Neutrophil (primary cell): Measurements from ENCODE around the gene AMBRA1.

Experiments used
- H3K27ac ChIP-seq: fragments of 200-600 bp; sonication (generic); 2 replicates; pipeline ENCODE4 v1.5.1; 2016; ENCODE audit warnings: mild to moderate bottlenecking, moderate library complexity
- H3K27me3 ChIP-seq: fragments of 200-600 bp; sonication (generic); 2 replicates; pipeline ENCODE4 v1.6.0; 2016; ENCODE audit warnings: mild to moderate bottlenecking
- H3K36me3 ChIP-seq: fragments of 200-600 bp; sonication (generic); 2 replicates; pipeline ENCODE4 v1.5.1; 2017
- H3K4me1 ChIP-seq, 2 experiments: fragments of 200-600 bp in 1 of 2; sonication (generic) in 1 of 2; 1 replicate in 1 of 2; 2 replicates in 1 of 2; pipeline versions ENCODE4 v1.5.1 to v1.6.1; 2013 to 2016; ENCODE audit warnings: low read depth in 1 of 2, low read length in 1 of 2, mild to moderate bottlenecking in 1 of 2, moderate library complexity in 1 of 2; ENCODE audit not compliant: control insufficient read depth in 1 of 2, insufficient read depth in 1 of 2
- H3K4me3 ChIP-seq, 2 experiments: fragments of 200-600 bp in 1 of 2; sonication (generic) in 1 of 2; 1 replicate in 1 of 2; 2 replicates in 1 of 2; pipeline ENCODE4 v1.5.1; 2013 to 2016; ENCODE audit warnings: low read depth in 1 of 2, low read length in 1 of 2, mild to moderate bottlenecking in 1 of 2, moderate library complexity in 1 of 2
- H3K9me3 ChIP-seq: fragments of 200-600 bp; sonication (generic); 2 replicates; pipeline ENCODE4 v1.5.1; 2016
- TF ChIP-seq, protein P1 (sequence below): fragments of 200-600 bp; sonication (generic); IDR thresholded peaks from 2 replicates; pipeline ENCODE4 v1.5.1; 2016; ENCODE audit warnings: antibody characterized with exemption

The AMBRA1 gene

DNA sequence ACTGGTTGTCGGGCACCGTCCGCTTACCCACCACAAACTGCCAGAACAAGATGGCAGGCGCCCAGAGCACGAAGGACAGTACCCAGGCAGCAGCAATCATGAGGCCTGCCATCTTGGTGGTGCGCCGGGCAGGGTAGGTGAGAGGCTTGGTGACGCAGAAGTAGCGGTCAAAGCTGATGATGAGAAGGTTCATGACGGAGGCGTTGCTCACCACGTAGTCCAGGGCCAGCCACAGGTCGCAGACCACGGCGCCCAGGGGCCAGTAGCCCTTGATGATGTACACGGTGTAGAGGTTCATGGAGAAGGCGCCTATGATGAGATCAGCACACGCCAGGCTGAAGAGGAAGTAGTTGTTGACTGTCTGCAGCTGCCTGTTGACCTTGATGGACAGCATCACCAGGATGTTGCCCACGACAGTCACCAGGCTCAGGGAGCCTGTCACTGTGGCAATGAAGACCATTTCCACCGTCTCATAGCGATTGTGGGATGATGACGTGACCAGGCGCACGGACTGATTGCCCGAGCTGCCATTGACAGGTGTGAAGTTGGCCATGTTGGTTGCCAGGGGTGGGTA lies 207.7 kb downstream of the AMBRA1 start:
- Histone ChIP-seq H3K36me3 (no peaks in the 10 kb centered on the region), H3K4me1 (peaks cover 22 to 47% of the 10 kb centered on the region in 2 experiments), H3K9me3 (no peaks in the 10 kb centered on the region), H3K27me3 (peaks cover 100% of the 10 kb centered on the region), H3K27ac (no peak overlapping the region), H3K4me3 (no peak overlapping the region)
- TF ChIP-seq, protein P1, sequence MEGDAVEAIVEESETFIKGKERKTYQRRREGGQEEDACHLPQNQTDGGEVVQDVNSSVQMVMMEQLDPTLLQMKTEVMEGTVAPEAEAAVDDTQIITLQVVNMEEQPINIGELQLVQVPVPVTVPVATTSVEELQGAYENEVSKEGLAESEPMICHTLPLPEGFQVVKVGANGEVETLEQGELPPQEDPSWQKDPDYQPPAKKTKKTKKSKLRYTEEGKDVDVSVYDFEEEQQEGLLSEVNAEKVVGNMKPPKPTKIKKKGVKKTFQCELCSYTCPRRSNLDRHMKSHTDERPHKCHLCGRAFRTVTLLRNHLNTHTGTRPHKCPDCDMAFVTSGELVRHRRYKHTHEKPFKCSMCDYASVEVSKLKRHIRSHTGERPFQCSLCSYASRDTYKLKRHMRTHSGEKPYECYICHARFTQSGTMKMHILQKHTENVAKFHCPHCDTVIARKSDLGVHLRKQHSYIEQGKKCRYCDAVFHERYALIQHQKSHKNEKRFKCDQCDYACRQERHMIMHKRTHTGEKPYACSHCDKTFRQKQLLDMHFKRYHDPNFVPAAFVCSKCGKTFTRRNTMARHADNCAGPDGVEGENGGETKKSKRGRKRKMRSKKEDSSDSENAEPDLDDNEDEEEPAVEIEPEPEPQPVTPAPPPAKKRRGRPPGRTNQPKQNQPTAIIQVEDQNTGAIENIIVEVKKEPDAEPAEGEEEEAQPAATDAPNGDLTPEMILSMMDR, result no peak

DNA sequence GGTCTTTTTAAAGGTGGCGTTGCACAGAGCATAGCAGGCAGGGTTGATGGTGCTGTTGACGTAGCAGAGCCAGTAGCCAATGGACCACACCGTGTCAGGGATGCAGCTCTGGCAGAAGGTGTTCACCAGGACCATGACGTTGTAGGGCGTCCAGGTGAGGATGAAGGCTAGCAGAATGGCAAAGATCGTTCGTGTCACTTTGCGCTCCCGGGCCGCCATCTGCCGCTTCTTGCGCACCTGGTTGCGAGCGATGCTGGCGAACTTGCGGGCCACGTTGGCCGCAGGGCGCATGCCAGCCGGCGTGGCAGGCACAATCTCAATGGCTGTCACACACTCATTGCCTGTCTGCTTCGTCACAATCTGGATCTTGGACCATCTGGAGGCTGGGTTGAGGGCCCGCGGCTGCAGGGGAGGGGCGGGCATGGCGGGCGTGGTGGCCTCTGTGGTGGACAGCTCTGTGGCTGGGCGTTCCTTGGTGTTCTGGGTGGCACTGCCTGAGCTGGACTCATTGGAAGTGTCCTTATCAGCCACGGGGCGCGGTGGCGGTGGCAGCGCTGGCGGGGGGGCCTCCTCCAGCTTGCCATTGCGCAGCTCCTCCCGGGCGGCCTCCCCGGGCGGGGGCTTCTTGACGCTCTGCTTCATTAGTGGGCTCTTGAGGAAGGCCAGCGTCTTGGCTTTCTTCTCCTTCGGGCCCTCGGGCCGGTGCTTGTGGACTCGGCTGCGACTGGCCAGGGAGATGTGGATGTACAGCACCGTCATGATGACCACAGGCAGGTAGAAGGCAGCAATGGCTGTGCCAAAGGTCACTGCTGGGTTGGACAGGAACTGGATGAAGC lies 208.4 kb downstream of the AMBRA1 start:
- H3K4me1 ChIP-seq, result peaks cover 21 to 47% of the 10 kb centered on the region in 2 experiments
- no peak overlapping the region for H3K27ac ChIP-seq
- no peaks in the 10 kb centered on the region for H3K36me3 ChIP-seq
- peaks cover 98% of the 10 kb centered on the region for H3K27me3 ChIP-seq
- no peaks in the 10 kb centered on the region for H3K9me3 ChIP-seq
- no peak overlapping the region for H3K4me3 ChIP-seq
- TF ChIP-seq, protein P1, result no peak

DNA sequence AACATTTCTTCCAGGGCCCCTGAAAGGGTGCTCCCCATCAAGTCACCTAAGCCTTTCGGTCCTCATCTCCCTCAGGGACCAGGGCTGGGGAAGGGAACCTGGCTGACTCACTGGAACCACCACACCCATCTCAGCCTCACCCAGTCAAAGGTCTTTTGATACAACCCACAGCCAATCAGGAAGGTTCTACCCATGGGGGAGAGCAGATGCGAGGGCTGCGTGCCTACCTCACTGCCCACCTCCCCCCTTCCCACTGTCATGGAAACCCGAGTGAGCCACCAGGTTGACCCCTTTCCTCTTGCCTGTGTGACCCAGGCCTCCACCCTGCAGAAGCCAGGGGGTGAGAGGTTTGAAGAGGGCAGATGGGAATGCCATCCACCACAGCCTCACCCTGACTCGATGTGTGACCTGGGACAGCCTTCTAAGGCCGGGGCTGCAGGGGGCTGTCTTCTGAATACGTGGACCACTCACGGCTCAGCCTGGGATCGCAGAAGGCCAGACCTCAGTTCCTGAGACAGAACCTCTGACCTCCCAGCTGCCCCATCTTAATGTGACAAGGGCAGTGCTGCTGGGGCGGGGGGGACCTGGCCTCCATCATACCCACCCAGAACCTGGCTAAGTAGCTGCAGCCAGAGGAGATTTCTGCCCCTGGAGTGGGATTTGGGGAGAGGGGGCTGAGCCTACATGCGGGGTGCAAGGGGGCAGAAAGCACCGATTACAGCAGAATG lies 209.7 kb downstream of the AMBRA1 start:
- Histone ChIP-seq H3K27ac (no peak overlapping the region), H3K27me3 (peaks cover 86% of the 10 kb centered on the region), H3K4me1 (peaks cover 21 to 47% of the 10 kb centered on the region in 2 experiments), H3K4me3 (no peak overlapping the region), H3K36me3 (peaks cover 7% of the 10 kb centered on the region), H3K9me3 (no peaks in the 10 kb centered on the region)
- TF ChIP-seq, protein P1, result no peak

DNA sequence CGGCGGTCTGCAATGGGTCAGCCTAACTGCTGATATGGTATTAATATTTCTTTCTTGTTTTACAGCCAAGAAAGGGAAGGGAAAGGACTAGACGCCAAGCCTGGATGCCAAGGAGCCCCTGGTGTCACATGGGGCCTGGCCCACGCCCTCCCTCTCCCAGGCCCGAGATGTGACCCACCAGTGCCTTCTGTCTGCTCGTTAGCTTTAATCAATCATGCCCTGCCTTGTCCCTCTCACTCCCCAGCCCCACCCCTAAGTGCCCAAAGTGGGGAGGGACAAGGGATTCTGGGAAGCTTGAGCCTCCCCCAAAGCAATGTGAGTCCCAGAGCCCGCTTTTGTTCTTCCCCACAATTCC lies 210.4 kb downstream of the AMBRA1 start:
- H3K9me3 ChIP-seq, result no peaks in the 10 kb centered on the region
- H3K36me3 ChIP-seq, result peaks cover 13% of the 10 kb centered on the region
- no peak overlapping the region for H3K27ac ChIP-seq
- TF ChIP-seq, protein P1, result no peak
- peaks cover 29 to 54% of the 10 kb centered on the region in 2 experiments for H3K4me1 ChIP-seq
- H3K27me3 ChIP-seq, result peaks cover 78% of the 10 kb centered on the region
- no peak overlapping the region for H3K4me3 ChIP-seq

DNA sequence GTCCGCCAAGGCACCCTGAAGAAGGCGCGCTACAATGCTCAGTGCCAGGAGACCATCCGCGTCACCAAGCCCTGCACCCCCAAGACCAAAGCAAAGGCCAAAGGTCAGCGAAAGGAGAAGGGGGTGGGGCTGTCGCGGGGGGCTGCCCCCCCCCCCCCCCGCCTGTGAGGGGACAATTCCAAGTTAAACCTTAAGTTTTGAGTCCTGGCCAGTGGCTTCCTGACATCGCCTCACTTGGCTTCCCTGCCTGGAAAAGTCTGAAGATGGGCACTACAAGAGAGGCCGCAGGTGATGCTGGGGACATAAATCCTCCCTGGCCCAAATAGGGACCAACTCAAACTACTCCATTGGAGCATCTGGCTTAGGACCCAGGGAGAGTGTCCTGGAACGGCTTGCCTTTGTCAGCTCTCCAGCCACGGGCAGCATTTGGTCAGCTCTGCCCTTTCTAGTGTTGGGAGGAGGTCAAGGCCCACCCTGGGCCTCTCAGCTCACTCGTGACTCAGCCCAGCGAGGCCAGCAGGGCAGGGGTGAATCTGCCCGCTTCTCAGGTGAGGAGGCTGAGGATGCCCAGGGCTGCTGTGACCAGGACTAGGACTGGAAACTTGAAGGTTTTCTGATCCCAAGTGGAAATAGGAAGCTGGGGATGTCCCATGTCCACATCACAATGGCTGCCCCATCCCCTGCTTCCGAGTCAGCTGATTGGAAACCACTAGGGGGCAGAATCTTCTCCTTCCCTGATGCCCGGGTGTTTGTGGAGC lies 211.0 kb downstream of the AMBRA1 start:
- Histone ChIP-seq H3K4me1 (peaks cover 32 to 55% of the 10 kb centered on the region in 2 experiments), H3K27me3 (peaks cover 73% of the 10 kb centered on the region), H3K4me3 (peak overlapping the region in 1 of 2 experiments; percentile 88), H3K9me3 (no peaks in the 10 kb centered on the region), H3K27ac (no peak overlapping the region), H3K36me3 (peaks cover 18% of the 10 kb centered on the region)
- TF ChIP-seq, protein P1, result no peak
